ENCODE measurements around the gene POMZP3. TPM values are rescaled to one million over a fixed set of nuclear protein-coding genes. Genes with fewer than 3 reads are reported as not detected.
"Not testable (repeated sequence)": the region's sequence is repeated elsewhere in the genome, so short reads cannot be mapped to it uniquely, and the experiment has no call there.

POMZP3 gene
- 1.0 and 2.6 TPM in 2 replicates for total RNA-seq

DNA sequence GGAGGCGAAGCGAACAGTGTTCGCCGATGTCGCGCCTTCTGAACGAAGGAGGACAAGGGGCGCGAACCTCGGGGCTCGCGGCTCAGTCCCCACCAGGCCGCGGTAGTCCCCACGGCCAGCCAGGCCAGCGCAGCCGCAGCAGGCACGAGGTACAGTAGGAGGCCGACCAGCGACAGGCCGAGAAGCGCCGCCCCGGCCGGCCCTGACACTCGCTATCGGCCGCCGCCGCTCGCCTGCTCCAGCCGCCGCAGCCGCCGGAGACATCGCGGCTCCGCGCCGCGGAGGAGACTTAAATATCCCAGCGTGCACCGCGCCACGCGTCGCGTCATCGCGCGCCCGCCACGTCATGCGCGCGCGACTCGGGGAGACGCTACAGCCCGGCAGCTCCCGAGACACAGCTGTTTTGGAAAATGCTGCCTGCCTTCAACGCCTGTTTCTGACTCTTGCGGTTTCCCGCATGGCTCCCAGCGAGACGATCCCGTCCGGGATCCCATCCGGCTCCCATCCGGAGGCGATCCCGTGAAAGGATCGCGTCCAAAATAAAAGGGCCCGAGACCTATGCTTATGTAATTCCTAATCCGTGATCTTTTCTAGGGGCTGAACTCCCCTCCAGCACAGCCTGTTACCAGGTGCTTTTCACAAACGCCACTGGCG is at the start of gene POMZP3:
Gene POMZP3, minus strand, starts transcription at position 291 of the 654 bp plus-strand sequence. CDS start 1,215 bp downstream, outside the sequence.
- peak in 1 of 2 donors; percentile 21 for DNase-seq (ENCODE audit: low read depth in 2 of 2)

GRCh38 chr7:76675783-76676182 is 48.7 kb upstream of the POMZP3 start:
- DNase-seq (ENCODE audit: low read depth in 2 of 2) = not testable (repeated sequence)

- DNase-seq (ENCODE audit: low read depth in 2 of 2) = not testable (repeated sequence)
These were observed 46.3 kb upstream of the POMZP3 start for GRCh38 chr7:76673346-76673745.

DNA sequence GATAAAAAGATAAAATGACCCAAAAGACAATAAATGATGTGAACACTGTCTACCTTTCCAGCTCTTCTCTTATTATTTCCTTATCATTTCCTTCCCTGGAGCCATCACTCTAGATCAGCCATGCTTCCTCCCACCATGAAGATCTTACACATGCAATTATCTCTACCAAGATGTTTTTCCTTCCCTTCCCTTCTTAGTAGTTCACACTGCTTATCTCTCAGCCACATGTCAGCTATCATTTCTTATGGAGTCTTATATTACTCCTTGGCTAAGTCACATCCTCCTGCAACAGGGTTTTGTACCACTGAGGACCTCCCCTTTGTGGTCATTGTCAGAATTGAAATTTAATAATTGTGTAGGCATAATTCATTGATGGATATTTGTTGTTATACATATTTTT is 32.1 kb upstream of the POMZP3 start:
- not testable (repeated sequence) for DNase-seq (ENCODE audit: low read depth in 2 of 2)

DNA sequence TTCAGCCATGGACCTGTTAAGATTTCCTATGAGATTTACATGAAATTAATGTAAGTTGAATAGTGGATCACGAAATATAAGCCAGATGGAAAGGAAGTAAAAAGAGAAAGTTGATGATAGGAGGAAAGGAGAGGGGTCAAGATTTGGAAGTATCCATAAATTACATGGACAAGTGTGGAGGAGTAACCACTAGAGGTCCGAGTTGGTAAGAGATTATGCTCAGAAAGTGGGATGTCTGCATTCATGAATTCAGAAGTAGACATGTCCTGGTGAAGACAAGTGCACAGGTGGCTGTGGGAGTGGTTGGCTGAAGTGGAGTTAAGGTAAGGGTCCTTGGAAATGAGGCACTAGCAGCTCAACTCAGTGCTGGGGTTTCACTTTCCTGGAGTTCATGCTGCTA is 29.3 kb upstream of the POMZP3 start:
- DNase-seq (ENCODE audit: low read depth in 2 of 2) = not testable (repeated sequence)

DNA sequence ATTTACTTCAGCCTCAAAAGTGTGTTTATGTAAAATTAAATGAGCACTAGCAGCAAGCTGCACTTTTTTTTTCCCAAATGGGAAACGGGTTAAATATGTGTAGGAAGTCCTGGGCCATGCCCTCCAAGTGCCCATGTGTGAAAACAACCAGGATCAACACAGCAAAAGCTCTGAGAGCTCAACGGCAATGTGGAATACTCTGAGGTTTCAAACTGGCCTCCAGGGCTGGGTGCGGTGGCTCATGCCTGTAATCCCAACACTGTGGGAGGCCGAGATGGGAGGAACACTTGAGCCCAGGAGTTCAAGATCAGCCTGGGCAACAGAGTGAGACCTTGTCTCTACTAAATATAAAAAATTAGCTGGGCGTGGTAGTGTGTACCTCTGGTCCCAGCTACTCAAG is 15.5 kb upstream of the POMZP3 start:
- not testable (repeated sequence) for DNase-seq (ENCODE audit: low read depth in 2 of 2)

DNA sequence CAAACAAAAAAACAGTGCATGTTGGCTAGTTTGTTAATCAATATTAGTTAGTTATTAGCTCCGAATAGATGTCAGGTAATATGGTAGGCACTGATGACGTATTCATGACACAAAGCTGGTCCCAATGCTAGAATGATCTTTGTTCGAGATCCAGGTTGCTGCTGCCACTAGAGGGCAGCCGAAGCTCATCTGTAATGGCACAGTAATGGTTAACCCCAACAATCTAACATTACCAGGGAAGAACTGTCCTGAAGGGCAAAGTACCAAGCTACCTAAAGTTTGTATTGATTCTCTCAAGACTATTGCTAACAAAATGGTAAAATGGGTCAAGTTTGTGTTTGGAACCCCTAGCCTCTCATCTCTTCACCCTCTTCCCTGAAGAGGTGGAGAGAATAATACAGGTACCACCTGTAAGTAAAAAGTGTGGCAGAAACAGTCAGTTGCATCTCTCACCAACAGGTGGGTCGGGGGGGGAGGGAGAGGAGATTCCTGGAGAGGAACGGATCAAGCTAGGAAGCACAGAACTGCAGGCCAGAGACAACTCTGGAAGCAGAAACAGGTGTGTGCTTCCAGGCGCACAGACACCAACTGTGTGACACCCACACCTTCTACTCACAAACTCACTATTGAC is 10.1 kb upstream of the POMZP3 start:
- peak in 1 of 2 donors; percentile 10 for DNase-seq (ENCODE audit: low read depth in 2 of 2)

- peak in 1 of 2 donors; percentile 16 for DNase-seq (ENCODE audit: low read depth in 2 of 2)
These were observed 498 bp downstream of the POMZP3 start for GRCh38 chr7:76626581-76626980.

GRCh38 chr7:76619439-76620190 is 7.5 kb downstream of the POMZP3 start:
- DNase-seq (ENCODE audit: low read depth in 2 of 2) = not testable (repeated sequence)

DNA sequence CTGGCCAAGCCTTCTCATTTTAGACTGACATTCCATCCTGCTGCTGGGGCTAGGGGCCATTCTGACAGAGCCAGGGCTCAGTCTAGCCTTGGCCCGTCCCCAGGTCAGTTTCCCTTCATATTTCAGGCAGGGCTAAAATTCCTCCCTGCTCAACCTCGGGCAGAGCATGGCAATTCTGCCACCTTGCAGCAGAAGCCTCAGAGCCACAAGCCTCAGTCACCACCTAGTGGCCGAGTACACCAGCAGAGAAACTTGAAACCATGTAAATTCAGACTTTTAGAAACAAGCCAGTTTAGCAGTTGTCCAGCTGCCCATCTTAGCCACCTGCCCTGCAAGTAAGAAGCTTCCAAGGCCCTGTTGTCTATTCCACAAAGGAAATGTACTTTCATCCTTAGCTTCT is 13.3 kb downstream of the POMZP3 start:
- DNase-seq (ENCODE audit: low read depth in 2 of 2) = peak; percentile 40 to 62

GRCh38 chr7:76612232-76612631 is 14.8 kb downstream of the POMZP3 start:
- DNase-seq (ENCODE audit: low read depth in 2 of 2) = not testable (repeated sequence)

GRCh38 chr7:76609864-76610263 is 17.2 kb downstream of the POMZP3 start:
- DNase-seq (ENCODE audit: low read depth in 2 of 2) = not testable (repeated sequence)

DNA sequence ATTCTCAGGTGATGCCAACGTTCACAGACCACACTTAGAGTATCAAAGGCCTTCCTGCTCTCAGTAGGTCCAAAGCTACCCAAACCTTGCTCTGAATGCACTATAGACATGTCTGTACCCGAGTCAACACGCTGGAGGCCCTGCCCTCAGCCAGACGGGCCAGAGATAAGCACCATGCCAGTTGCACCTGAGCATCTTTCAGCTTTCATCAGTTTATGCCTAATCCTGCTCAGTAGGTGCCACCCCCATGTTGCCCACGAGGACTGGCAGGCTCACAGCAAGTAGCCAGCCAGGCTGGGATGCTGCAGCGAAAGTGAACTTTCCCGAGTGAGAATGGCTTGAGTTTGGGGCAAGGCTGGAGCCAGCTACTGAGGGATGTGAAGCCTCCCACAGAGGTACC is 18.6 kb downstream of the POMZP3 start:
- not testable (repeated sequence) for DNase-seq (ENCODE audit: low read depth in 2 of 2)

DNA sequence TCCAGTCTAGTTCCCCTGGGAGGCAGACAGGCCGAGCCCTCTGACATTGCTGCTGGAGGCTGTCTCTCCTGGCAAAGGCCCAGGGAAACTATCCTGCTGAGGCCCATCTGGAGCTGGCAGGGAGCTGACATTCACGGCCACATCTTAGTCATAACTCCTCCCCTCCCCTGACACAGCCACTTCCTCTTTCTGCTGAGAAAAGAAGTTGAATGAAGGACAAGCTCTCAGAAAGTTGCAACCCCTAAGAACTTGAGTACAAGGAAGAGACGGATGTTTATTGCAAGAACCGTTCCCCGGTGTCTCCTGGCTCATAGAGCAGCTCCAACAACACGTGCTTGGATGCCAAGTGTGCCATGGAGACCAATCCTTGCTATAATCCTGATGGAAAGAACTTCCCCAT is 21.1 kb downstream of the POMZP3 start:
- DNase-seq (ENCODE audit: low read depth in 2 of 2) = peak in 1 of 2 donors; percentile 85

DNA sequence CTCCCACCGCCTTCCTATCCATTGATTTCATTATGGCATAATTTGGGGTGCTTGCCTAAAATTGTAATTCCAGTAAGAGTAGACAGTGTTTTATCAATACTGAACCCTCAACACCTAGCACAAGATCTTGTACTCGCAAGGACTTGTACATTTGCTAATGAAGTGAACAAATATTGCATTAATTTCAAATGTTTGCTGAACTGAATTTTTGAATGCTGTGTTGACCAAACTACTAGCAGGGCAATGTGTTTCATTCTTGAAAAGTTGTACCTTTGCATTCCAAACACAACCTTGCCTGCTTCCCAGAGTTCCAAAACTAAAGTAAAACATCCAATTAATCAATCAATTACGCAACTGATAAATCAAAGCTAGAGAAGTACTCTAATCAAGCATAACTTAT is 26.4 kb downstream of the POMZP3 start:
- DNase-seq (ENCODE audit: low read depth in 2 of 2) = not testable (repeated sequence)

DNA sequence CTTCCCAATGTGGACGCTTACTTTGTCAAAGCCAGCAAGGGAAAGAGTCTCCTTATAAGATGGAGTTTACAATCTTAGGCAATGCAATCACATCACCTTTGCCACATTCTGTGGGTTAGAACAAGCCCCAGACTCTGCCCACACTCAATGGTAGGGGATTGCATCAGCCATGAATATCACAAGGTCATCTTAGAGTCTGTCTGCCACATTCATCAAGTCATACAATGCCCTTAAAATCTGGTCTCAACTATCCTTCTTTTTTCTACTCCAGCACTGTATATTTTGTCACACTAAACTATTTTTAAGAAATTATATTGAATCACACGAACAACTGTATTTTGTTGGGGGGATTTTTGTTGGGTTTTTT is 27.0 kb downstream of the POMZP3 start:
- not testable (repeated sequence) for DNase-seq (ENCODE audit: low read depth in 2 of 2)

- DNase-seq (ENCODE audit: low read depth in 2 of 2) = not testable (repeated sequence)
These were observed 28.4 kb downstream of the POMZP3 start for GRCh38 chr7:76598590-76599264.

- DNase-seq (ENCODE audit: low read depth in 2 of 2) = not testable (repeated sequence)
These were observed 29.8 kb downstream of the POMZP3 start for GRCh38 chr7:76597288-76597687.

DNA sequence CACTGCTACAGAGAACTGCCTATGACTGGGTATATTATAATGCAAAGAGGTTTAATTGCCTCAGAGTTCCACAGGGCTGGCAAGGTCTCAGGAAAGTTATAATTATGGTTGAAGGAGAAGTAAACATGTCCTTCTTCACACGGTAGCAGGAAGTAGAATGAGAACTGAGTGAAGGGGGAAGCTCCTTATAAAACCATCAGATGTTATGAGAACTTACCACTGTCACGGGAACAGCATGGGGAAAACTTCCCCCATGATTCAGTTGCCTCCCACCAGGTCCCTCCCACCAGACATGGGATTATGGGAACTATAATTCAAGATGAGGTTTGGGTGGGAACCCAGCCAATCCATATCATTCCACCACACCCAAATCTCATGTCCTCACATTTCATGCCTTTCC is 34.4 kb downstream of the POMZP3 start:
- peak in 1 of 2 donors; percentile 3 for DNase-seq (ENCODE audit: low read depth in 2 of 2)

DNA sequence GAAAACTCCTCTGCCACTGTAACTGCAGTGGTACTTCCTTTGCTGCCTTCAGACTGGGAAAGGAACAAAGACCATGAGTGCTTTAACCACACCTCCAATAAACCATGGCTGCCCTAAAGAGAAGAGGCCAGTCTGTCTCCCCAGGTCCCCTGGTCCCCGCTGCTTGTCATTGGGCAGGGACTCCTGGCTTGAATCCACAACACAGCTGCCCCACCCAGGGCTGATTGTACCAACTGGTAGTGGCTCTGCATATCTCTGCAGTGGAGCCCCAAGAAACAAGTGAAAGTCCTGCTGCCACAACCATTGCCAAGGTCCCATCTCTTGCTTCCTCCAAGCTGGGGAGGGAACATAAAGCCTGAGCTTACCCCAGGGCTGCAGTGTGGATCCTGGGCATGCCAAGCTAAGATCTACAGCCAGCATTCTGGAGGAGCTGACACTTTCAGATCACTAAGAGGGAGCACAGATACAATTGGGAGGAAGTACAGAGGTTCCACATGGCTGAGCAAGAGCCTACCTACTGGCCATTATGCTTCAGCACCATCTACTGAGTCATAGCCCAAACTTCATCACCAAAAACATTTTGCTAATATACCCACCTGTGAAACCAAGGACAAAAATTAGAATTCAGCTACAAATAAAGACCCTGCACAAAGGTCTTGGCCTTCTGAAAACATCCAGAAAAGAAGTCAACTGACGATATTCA is 35.3 kb downstream of the POMZP3 start:
- DNase-seq (ENCODE audit: low read depth in 2 of 2) = not testable (repeated sequence)

GRCh38 chr7:76591033-76591432 is 36.0 kb downstream of the POMZP3 start:
- DNase-seq (ENCODE audit: low read depth in 2 of 2) = not testable (repeated sequence)
